Measurements from ENCODE around the gene AGFG2.

AGFG2 gene

GRCh38 chr7:100538654-100539435, at the start of gene AGFG2:
AGFG2 (plus strand) TSS chr7:100539203; CDS start chr7:100539347, 144 bp downstream.
- peak within 1 kb of the TSS; percentile 58 for H3K4me3 ChIP-seq (ENCODE audit: control insufficient read depth, low read depth, low read length)
- peak; percentile 99 for DNase-seq (ENCODE audit: low read depth)
- no peak for TF ChIP-seq CTCF (conservative IDR thresholded peaks at IDR 0.05; ENCODE audit: control insufficient read depth, insufficient read depth, low read depth, low read length)

- no peak for TF ChIP-seq CTCF (conservative IDR thresholded peaks at IDR 0.05; ENCODE audit: control insufficient read depth, insufficient read depth, low read depth, low read length)
- peak; percentile 83 for DNase-seq (ENCODE audit: low read depth)
- H3K4me3 ChIP-seq (ENCODE audit: control insufficient read depth, low read depth, low read length), result no peak overlapping the region
Observed at GRCh38 chr7:100489824-100490223, 49.2 kb upstream of the AGFG2 start.

- no peak for DNase-seq (ENCODE audit: low read depth)
- TF ChIP-seq CTCF (conservative IDR thresholded peaks at IDR 0.05; ENCODE audit: control insufficient read depth, insufficient read depth, low read depth, low read length), result no peak
- no peak overlapping the region for H3K4me3 ChIP-seq (ENCODE audit: control insufficient read depth, low read depth, low read length)
Observed at GRCh38 chr7:100490483-100491191, 48.4 kb upstream of the AGFG2 start.

- no peak for TF ChIP-seq CTCF (conservative IDR thresholded peaks at IDR 0.05; ENCODE audit: control insufficient read depth, insufficient read depth, low read depth, low read length)
- H3K4me3 ChIP-seq (ENCODE audit: control insufficient read depth, low read depth, low read length), result no peak overlapping the region
Observed at GRCh38 chr7:100491192-100491578, 47.8 kb upstream of the AGFG2 start.

GRCh38 chr7:100492738-100493475, 46.1 kb upstream of the AGFG2 start:
- no peak for TF ChIP-seq CTCF (conservative IDR thresholded peaks at IDR 0.05; ENCODE audit: control insufficient read depth, insufficient read depth, low read depth, low read length)
- no peak for DNase-seq (ENCODE audit: low read depth)
- no peak overlapping the region for H3K4me3 ChIP-seq (ENCODE audit: control insufficient read depth, low read depth, low read length)

More at GRCh38 chr7:100491192-100491578, 47.8 kb upstream of the AGFG2 start:
- no peak for DNase-seq (ENCODE audit: low read depth)

- DNase-seq (ENCODE audit: low read depth), result no peak
- no peak overlapping the region for H3K4me3 ChIP-seq (ENCODE audit: control insufficient read depth, low read depth, low read length)
- TF ChIP-seq CTCF (conservative IDR thresholded peaks at IDR 0.05; ENCODE audit: control insufficient read depth, insufficient read depth, low read depth, low read length), result no peak
Observed at GRCh38 chr7:100493476-100494264, 45.3 kb upstream of the AGFG2 start.

Data from fibroblast of mammary gland (primary cell).